Lower leg skin (tissue), 4 donors: Measurements from ENCODE around the gene CENPP. TPM values are rescaled to one million over a fixed set of nuclear protein-coding genes. Genes with fewer than 3 reads are reported as not detected.

Experiments used
- DNase-seq, 2 donors: peaks; one replicate each; pipeline ENCODE4 v3.0.0-alpha.2; 2019; ENCODE audit warnings: low spot score in 2 of 2
- H3K4me3 ChIP-seq: fragments of 200-600 bp; sonication (generic); 2 replicates; pipeline ENCODE4 v1.5.1; 2017; ENCODE audit warnings: mild to moderate bottlenecking, low read depth; ENCODE audit not compliant: poor library complexity, severe bottlenecking
- POLR2A ChIP-seq, 2 donors: fragments of 450-650 bp; IDR thresholded peaks; one replicate each; pipeline ENCODE4 v1.6.1; 2016 to 2017; ENCODE audit warnings: antibody characterized with exemption in 2 of 2, mild to moderate bottlenecking in 1 of 2, moderate library complexity in 1 of 2
- WGBS, 2 donors: methylation state at CpG; one replicate each; pipeline ENCODE4 v1.1.5; 2018; 5-methylcytosine and 5-hydroxymethylcytosine counted together
- intact Hi-C: fragments of 100-400 bp; cut with DNase I; formaldehyde crosslinking; loops from one replicate; pipeline ENCODE4 v1.15.0; 2023; ENCODE audit warnings: low total_unique reads
- total RNA-seq, 4 donors: library from RNA; depleted of rRNA; stranded (reverse); fragments of >200 nt; gene quantifications; one replicate each; pipeline ENCODE4 v1.1.0, GENCODE V29; 2016
- TF ChIP-seq, protein P1 (sequence below), 3 donors: fragments of 450-650 bp; IDR thresholded peaks; one replicate each; pipeline ENCODE4 v1.5.1; 2016; ENCODE audit warnings: antibody characterized with exemption in 3 of 3, mild to moderate bottlenecking in 3 of 3, moderate library complexity in 2 of 3

The CENPP gene
- total RNA-seq, 4 donors from 2014 or later = 7.8 to 28.8 (median 12.2) TPM

DNA sequence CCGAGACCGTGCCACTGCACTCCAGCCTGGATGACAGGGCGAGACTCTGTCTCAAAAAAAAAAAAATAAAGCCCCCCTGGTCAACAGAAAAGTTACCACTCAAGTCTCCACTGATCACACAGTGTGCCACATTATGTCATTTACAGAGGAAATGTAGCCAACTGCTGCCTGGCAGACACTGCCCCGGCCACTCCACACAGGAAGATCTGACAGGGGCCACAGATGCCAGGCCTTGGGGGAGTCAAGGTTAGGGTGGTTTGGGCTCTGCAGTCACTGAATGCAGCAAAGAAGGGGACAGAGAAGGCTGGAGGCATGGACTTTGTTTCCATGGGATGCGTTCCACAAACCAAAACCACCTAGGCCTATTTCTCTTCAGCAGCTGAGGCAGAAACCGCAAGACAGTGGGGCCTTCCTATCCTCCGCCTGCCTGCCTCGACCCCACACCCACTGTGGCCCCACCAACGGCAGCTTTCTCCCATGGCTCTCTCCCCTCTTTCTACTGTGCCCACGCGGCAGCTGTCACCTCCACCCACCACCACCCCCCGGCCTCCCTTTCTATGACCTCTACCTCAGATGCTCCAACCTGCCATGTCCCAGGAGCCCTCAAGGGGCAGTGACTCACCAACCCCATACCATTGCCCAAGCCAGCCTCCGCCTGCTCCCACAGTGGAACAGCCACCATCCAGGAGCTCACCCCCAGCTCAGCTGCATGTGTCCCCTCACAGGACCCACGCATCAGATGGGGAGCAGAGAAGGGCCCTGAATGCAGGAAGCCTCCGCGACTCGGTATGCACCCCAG is 331.7 kb downstream of the CENPP start:
- no peak for DNase-seq
- 82 to 91% methylated on average over 17 of the region's 17 CpGs for WGBS, 2 donors
- no peak overlapping the region for H3K4me3 ChIP-seq
- TF ChIP-seq POLR2A (IDR thresholded peaks at IDR 0.05) = no peak
- TF ChIP-seq, protein P1, sequence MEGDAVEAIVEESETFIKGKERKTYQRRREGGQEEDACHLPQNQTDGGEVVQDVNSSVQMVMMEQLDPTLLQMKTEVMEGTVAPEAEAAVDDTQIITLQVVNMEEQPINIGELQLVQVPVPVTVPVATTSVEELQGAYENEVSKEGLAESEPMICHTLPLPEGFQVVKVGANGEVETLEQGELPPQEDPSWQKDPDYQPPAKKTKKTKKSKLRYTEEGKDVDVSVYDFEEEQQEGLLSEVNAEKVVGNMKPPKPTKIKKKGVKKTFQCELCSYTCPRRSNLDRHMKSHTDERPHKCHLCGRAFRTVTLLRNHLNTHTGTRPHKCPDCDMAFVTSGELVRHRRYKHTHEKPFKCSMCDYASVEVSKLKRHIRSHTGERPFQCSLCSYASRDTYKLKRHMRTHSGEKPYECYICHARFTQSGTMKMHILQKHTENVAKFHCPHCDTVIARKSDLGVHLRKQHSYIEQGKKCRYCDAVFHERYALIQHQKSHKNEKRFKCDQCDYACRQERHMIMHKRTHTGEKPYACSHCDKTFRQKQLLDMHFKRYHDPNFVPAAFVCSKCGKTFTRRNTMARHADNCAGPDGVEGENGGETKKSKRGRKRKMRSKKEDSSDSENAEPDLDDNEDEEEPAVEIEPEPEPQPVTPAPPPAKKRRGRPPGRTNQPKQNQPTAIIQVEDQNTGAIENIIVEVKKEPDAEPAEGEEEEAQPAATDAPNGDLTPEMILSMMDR (IDR thresholded peaks at IDR 0.05) = no peak
- intact Hi-C loops = no loop called here

DNA sequence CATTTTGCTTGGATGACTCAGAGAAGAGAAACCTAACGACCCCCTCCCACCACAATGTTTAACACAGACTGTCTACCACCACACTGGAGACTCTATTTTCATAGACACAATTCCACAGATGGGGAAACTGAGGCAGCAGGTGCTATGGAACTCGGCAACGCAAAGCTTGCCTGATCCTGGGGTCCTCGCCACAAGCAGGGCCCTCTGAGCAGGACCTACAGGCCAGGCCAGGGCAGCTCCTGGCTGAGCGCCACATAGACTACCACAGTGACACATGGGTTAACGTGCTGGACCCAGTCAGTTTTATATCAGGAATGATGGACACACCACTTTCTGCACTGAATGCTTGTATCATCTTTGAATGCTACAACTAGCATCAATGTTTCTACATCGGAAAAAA is 332.4 kb downstream of the CENPP start:
- no peak for DNase-seq
- H3K4me3 ChIP-seq = no peak overlapping the region
- TF ChIP-seq, protein P1 (IDR thresholded peaks at IDR 0.05) = no peak
- no peak for TF ChIP-seq POLR2A (IDR thresholded peaks at IDR 0.05)
- 92 to 94% methylated on average over 7 of the region's 7 CpGs for WGBS, 2 donors
- intact Hi-C loops = no loop called here

DNA sequence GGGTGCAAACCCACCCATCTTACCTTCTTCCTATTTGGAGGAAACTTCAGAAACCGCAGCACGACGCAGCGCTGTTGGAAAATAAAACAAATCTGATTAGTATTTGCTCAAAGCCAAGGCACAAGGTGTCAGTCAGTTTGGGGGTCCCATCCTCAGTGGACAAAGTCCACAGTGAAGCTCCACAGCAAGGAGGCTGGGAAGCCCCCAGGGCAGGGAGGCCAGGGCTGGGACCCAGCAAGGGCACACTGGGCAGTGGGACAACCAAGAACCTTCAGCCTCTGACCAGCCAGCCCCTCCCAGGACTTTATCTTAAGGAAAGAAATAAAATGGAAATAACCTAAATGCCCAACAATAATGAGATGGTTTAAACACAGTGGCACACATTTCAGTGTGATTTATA is 332.9 kb downstream of the CENPP start:
- TF ChIP-seq POLR2A (IDR thresholded peaks at IDR 0.05) = no peak
- TF ChIP-seq, protein P1 (IDR thresholded peaks at IDR 0.05) = no peak
- intact Hi-C loops = no loop called here
- WGBS, 2 donors = 96 to 98% methylated on average over 4 of the region's 4 CpGs
- DNase-seq = no peak
- no peak overlapping the region for H3K4me3 ChIP-seq

DNA sequence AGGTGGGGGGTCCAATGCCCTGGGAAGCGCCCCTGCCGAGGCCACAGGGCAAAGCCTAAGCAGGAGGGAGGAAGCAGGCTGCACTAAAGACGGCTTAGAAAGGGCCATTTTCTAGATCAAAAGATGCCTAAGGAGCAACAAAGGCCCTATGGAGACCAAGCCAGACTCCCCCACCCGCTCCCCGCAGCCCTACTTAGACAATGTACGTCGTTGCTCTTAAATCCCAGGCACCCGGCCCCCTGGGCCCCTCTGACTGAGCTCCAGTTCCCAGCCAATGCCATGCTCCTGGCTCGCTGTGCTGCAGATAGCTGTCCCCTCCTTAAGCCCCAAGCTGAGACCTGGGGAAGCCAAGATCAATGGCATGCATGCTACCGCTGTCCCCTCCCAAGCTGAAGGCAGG is 333.8 kb downstream of the CENPP start:
- intact Hi-C loops = no loop called here
- TF ChIP-seq, protein P1 (IDR thresholded peaks at IDR 0.05) = no peak
- no peak for TF ChIP-seq POLR2A (IDR thresholded peaks at IDR 0.05)
- no peak for DNase-seq
- WGBS, 2 donors = 88% methylated on average over 10 of the region's 10 CpGs
- H3K4me3 ChIP-seq = no peak overlapping the region

DNA sequence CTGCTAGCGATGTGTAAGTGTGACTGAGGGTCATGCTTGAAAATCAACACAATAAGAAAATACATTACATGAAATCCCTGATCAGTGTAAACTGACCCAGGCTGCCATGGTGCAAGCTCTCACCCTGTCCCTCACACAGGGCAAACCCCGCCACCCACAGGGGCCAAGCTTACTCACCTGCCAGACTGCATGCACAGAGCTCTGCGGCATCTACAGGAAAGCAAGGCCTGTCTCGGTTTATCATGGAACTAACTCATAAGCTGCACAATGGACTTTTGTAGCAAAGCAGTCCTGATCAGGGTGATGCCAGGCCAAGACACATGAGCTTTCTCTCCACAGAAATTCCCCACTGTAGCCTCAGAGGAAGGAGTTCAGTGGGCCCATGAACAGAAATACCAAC is 334.5 kb downstream of the CENPP start:
- no peak for DNase-seq
- 73 to 76% methylated on average over 4 of the region's 4 CpGs for WGBS, 2 donors
- intact Hi-C loops = no loop called here
- H3K4me3 ChIP-seq = no peak overlapping the region
- TF ChIP-seq, protein P1 (IDR thresholded peaks at IDR 0.05) = no peak
- TF ChIP-seq POLR2A (IDR thresholded peaks at IDR 0.05) = no peak

DNA sequence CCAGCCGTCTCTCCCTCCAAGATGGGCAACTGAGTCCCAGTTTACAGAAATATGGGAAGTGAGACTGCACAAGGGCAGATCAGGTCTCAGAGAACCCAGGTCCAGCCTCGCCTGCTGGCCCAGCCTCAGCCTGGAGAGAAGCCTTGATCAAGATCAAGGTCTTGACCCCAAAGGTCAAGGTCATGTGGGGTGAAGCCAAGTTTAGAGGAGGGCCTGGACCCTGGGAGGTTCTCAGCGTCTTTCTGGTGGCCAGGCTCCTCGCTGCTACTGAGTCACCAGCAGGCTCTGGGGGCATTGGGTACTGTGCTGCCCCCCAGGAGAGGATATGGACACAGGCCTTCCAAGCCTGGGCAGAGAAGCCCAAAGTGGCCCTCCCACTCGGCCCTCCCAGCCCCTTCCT is 335.4 kb downstream of the CENPP start:
- no peak overlapping the region for H3K4me3 ChIP-seq
- 84 to 89% methylated on average over 5 of the region's 5 CpGs for WGBS, 2 donors
- DNase-seq = no peak
- TF ChIP-seq POLR2A (IDR thresholded peaks at IDR 0.05) = no peak
- TF ChIP-seq, protein P1 (IDR thresholded peaks at IDR 0.05) = no peak
- intact Hi-C loops = no loop called here
